HG03103 (cell line): Measurements from ENCODE around the gene POLE.
"Not testable (repeated sequence)": the region's sequence is repeated elsewhere in the genome, so short reads cannot be mapped to it uniquely, and the experiment has no call there.

Experiments used
- ATAC-seq: cut with Tn5 transposase; IDR thresholded peaks from one replicate; pipeline ENCODE4 v1.9.1; 2021; ENCODE audit warnings: low read depth; ENCODE audit not compliant: unreplicated experiment

POLE gene

GRCh38 chr12:132602572-132603239 is 84.4 kb downstream of the POLE start:
- ATAC-seq, result no peak

DNA sequence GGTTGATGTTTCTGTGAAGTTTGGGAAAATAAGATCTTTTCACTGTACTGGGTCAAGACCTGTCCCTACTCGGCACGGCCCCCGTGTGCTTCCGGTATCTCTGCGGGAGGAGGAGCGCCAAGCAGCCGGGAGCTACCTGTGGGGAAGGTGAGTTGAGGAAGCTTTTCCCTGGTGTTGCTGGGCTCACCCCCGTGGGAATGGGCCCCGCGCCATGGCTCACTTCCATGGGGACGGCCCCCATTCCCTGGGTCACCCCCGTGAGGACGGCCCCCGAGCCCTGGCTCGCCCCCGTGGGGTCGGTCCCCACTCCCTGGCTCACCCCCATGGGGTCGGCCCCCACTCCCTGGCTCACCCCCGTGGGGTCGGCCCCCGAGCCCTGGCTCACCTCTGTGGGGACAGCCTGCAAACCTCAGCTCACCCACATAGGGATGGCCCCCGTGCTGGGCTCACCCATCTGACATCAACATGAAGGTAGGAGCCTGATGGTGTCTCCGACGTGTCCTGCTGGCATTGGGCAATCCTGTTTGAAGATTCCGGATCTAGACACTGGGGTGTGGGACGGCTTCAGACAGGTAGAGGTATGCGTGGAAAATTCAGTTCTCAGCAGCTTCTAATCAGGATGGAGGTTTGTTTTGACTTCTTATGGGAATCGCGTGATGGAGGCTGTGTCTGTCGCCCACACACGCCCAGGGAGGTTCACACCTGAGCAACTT is 85.8 kb downstream of the POLE start:
- no peak for ATAC-seq

GRCh38 chr12:132600048-132601032 is 86.8 kb downstream of the POLE start:
- no peak for ATAC-seq

DNA sequence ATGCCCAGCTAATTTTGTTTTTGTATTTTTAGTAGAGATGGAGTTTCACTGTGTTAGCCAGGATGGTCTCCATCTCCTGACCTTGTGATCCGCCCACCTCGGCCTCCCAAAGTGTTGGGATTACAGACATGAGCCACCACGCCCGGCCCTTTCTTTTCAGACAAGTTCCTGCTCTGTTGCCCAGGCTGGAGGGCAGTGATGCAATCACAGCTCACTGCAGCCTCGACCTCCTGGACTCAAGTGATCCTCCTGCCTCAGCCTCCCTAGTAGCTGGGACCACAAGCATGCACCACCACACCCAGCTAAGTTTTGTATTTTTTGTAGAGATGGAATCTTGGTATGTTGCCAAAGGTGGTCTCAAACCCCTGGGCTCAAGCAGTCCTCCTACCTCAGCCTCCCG is 87.6 kb downstream of the POLE start:
- ATAC-seq, result not testable (repeated sequence)

DNA sequence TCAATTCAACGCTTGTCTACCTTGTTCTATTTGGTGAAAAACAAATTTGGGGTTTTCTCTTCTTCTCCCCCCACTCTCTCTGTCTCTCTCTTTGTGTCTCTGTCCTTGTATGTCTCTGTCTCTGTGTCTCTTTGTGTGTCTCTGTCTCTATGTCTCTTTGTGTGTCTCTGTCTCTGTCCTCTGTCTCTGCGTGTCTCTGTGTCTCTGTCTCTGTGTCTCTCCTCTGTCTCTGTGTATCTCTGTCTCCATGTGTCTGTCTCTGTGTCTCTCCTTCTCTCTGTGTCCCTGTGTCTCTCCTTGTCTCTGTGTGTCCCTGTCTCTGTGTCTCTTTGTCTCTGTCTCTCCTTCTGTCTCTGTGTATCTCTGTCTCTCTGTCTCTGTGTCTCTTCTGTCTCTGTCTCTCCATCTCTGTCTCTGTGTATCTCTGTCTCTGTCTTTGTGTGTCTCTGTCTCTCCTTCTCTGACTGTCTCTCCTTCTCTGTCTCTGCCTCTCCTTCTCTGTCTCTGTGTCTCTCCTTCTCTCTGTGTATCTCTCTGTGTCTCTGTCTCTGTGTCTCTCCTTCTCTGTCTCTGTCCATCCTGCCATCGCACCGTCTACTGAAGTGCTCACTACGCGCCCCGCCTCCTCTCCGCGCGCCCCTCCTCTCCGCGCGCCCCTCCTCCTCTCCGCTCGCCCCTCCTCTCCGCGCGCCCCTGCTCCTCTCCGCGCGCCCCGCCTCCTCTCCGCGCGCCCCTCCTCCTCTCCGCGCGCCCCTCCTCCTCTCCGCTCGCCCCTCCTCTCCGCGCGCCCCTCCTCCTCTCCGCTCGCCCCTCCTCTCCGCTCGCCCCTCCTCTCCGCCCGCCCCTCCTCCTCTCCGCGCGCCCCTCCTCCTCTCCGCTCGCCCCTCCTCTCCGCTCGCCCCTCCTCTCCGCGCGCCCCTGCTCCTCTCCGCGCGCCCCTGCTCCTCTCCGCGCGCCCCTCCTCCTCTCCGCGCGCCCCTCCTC is 89.5 kb downstream of the POLE start:
- ATAC-seq, result no peak

DNA sequence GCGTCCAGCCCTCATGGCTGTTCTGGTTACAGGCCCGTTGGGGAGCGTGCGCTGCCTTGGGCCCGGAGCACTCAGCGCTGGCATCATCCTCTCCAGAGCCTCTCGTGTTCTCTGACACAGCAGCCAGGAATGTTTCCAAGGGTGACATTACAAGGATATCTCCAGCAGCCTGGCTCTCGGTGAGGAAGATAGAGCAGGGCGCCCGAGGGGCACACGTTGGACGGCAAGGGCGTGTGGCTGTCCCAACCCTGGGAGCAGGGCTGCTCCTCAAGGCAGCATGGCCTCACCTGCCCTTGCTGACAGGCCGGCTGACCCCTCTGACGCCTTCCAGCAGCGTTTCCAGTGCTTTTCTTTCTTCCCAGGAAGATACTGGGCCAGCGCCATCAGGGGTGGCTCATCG is 91.1 kb downstream of the POLE start:
- ATAC-seq, result no peak

GRCh38 chr12:132595183-132595582 is 92.0 kb downstream of the POLE start:
- no peak for ATAC-seq

- no peak for ATAC-seq
These were observed 93.2 kb downstream of the POLE start for GRCh38 chr12:132593938-132594358.

DNA sequence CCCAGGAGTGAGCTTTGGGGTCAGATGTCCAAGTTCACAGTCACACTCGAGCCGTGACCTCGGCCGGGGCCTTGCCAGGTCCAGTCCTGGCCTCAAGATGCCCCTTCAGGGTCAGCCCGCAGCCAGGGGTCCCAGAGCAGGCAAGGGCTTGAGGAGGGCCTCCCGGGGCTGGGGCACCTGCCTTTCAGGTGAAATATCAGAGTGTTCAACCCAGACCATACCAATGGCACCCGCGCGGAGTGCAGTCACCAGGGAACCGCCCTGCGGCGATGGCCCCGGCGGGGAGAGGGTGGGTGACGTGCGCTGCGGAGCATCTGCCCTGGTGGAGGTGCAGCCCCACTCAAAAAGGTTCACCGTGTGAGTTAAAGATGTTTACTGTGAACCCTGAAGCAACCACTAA is 93.6 kb downstream of the POLE start:
- no peak for ATAC-seq

- ATAC-seq, result no peak
These were observed 94.1 kb downstream of the POLE start for GRCh38 chr12:132593071-132593470.

DNA sequence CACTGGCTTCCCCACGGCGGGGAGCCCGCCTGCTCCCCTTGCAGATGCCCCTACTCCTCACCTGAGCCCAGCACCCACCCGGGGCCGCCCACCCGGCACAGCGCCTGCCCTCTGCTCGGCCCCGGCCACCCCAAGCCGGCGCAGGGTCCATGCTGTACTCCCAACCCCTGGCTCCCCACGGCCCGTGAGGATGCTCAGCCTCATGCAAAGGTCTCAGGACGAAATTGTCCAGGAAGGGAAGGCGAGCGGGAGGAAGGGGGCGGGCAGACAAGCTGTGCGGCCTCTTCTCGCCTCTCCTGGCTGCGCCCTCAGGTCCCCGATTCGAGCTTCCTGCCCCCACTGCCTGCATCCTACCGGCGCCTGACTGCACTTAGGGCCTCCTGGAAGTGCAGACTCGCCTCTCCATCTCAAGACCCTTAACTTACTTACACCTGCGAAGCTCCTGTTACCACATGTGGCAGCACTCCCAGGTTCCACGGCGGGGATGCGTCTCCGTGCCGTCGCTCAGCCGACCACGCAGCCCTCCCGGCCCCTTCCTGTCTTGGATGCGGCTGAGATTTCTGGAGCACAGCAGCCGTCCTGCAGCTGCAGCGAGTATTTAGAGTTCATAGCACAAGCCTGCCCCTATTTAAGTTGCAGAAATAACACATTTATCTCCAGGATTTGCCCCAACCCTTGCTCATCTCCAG is 94.7 kb downstream of the POLE start:
- ATAC-seq, result no peak

DNA sequence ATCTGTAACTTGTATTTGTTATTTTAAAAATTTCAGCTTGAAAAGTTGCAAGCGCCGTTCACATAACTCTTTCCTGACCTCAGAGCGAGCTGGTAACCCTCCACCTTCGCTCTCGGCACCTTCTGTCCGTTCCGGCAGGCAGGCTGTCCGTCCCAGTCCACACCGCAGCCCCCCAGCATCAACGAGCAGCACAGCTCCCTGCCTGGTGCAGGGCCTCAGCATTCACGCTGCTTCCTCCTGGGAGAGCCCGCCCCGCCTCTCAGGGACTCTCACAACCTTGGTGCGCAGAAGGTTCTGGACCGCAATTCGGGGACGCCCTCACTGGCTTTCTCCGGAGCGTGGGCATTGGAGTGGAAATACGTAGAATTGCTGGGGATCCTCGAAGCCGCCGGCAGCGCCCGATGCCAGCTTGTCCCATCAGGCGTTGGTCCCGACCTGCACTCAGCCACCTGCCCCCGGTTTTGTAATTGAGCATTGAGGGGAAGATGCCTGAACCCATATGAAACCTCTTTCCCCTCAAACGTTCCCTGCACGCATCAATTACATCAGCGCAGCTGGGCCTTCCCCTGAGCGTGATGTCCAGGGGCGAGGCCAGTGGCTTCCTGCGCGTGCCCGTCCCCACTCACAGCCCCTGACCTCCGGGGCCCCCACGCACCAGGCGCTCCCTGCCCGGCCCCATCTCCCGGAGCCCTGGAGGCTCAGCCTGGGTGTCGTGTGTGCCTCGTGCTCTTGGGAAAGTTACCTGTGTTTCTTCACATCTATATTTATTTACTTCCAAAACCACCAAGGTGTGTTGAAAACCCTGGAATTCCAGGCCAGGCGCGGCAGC is 95.8 kb downstream of the POLE start:
- no peak for ATAC-seq

DNA sequence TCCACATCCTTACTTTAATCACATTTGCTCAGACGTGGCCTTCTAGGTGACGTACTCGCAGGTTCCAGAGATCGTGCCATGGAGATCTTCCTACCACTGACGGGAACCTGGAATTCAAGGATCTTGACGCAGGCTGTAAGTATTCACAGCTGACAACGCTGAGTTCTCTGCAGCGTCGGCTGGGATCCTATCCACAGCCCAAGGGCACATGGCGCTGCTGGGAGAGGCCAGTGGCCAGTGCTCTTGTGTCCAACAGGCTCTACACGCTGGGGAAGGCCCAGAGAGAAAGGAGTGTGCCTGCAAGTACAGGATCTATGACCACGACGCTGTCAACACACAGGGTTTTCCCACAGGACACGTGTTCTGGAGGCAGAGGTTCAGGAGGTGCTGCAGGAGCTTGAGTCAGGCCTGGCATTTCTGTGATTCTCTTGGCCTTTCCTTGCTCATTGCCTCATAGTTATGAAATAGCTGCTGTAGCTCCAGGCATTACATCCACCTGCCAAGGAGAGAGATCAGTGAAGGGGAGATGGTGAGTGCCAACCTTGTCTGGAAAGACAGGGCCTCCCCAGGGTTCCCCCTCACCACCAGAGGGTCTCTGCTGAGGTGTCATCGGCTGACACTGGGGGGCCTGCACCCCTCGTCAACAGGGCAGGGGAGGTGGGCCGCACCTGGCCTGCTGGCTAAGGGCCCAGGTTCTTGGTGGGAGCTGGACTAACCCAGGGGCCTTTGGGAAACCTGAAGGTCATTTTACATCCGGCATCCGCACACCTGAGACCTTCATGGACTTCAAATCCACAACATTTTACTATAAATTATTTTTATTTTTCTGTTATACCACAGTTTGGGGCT is 98.1 kb downstream of the POLE start:
- ATAC-seq, result no peak

GRCh38 chr12:132588319-132588718 is 98.8 kb downstream of the POLE start:
- ATAC-seq, result no peak

DNA sequence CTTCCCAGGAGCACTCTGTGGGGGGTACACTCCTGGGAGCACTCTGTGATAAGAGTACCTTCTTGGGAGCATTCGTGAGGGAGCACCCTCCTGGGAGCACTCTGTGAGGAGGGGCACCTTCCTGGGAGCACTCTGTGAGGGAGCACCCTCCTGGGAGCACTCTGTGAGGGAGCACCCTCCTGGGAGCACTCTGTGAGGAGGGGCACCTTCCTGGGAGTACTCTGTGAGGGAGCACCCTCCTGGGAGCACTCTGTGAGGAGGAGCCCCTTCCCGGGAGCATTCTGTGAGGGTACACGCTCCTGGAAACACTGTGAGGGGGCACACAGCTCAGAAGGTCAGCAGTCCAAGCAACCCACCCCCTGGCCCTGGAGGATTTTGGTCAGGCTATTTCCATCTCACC is 99.4 kb downstream of the POLE start:
- no peak for ATAC-seq

GRCh38 chr12:132586929-132587328 is 100.2 kb downstream of the POLE start:
- ATAC-seq, result no peak

DNA sequence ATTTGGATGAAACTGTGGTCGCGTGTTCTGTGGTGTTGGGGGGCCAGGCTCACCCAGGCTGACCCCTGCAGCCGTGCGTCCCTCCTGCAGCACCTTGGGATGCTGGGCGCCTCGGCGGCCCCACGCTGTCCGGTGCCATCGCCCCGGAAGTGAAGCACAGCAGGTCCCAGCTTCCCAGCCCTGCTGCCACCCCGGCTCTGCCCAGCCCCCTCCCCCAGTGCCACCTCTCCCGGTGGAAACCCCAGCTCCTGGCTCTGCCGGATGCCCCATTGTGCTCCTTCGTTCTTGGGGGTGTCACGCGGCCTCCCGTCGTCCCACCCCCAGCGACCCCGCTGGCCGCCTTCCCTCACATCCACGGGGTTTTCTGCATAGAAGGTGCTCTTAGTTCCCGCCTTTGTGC is 102.0 kb downstream of the POLE start:
- ATAC-seq, result no peak

DNA sequence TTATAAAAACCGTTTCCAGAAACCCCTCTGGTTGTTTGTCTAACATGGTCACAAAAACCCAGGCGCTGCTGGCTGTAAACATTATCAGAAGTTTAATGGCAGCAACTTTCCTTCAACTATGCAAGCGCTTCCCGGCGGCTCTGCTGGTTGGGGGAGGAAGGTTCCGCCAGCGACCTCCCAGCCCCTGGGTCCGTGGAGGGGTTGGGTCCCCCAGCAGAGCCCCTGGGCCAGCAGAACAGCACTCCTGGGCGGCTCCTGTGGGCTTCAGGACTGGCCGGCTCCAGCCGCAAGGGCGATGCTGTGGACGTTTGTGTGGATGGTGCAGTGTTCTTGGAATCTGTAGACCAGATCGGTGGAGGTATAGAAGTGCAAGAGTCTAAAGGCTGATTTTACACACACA is 102.7 kb downstream of the POLE start:
- ATAC-seq, result no peak
